B cell (primary cell): Measurements from ENCODE around the gene WNT16. TPM values are rescaled to one million over a fixed set of nuclear protein-coding genes. Genes with fewer than 3 reads are reported as not detected.

Experiments
- ATAC-seq: fragments of 200-7000 bp; cut with Tn5 transposase; one replicate; pipeline ENCODE4 v1.10.0; 2021; ENCODE audit warnings: low read depth, mild to moderate bottlenecking, moderate number of reproducible peaks, moderate library complexity
- CTCF ChIA-PET: fragments of 350-600 bp; sonication (Branson Sonifier 250); formaldehyde crosslinking; loops from one replicate; lab custom pipeline; 2021; ENCODE audit warnings: antibody characterized with exemption, inconsistent platforms; lab: Charles Lee
- POLR2A ChIA-PET: fragments of 350-600 bp; sonication (Branson Sonifier 250); formaldehyde crosslinking; loops from one replicate; lab custom pipeline; 2021; ENCODE audit warnings: antibody characterized with exemption; lab: Charles Lee
- DNase-seq: peaks from one replicate; pipeline ENCODE4 v3.0.0; 2013
- H2AFZ ChIP-seq: 2 replicates; pipeline ENCODE4 v1.6.1; 2012; ENCODE audit warnings: mild to moderate bottlenecking, low read depth, low read length; ENCODE audit not compliant: insufficient read depth, poor library complexity, severe bottlenecking
- H3K27ac ChIP-seq, 2 donors: 1 replicate in 1 of 2; 2 replicates in 1 of 2; pipeline ENCODE4 v1.5.1; 2012 to 2013; ENCODE audit warnings: low read length in 2 of 2, mild to moderate bottlenecking in 2 of 2, moderate library complexity in 1 of 2
- H3K27me3 ChIP-seq, 4 experiments: fragments of 200-600 bp in 1 of 4; sonication (generic) in 1 of 4; replicated peaks in 1 of 4; 1 replicate in 2 of 4; 2 replicates in 2 of 4; pipeline versions ENCODE4 v1.6.1 to v1.7.0; 2013 to 2016; ENCODE audit warnings: low read length in 3 of 4, mild to moderate bottlenecking in 2 of 4, mixed read lengths in 1 of 4, moderate library complexity in 1 of 4; ENCODE audit not compliant: insufficient read depth in 4 of 4, control insufficient read depth in 3 of 4; ENCODE audit errors: control extremely low read depth in 1 of 4
- H3K36me3 ChIP-seq, 2 experiments: replicated peaks in 1 of 2; 1 replicate in 1 of 2; 2 replicates in 1 of 2; pipeline versions ENCODE4 v1.6.1 to v1.7.1; 2013; ENCODE audit warnings: low read length in 1 of 2; ENCODE audit not compliant: insufficient read depth in 2 of 2, control insufficient read depth in 1 of 2; ENCODE audit errors: control extremely low read depth in 1 of 2, extremely low read depth in 1 of 2
- H3K4me1 ChIP-seq, 2 donors: fragments of 200-600 bp in 1 of 2; sonication (generic) in 1 of 2; 1 replicate in 1 of 2; 2 replicates in 1 of 2; pipeline versions ENCODE4 v1.5.1 to v1.6.1; 2013 to 2017; ENCODE audit warnings: low read length in 2 of 2; ENCODE audit not compliant: control insufficient read depth in 2 of 2, insufficient read depth in 2 of 2
- H3K4me2 ChIP-seq: replicated peaks from 2 replicates; pipeline ENCODE3; 2012; ENCODE audit warnings: mild to moderate bottlenecking, low read depth, low read length; ENCODE audit not compliant: poor library complexity, severe bottlenecking
- H3K4me3 ChIP-seq, 5 experiments: fragments of 200-600 bp in 1 of 5; sonication (generic) in 1 of 5; 1 replicate in 3 of 5; 2 replicates in 2 of 5; pipeline versions ENCODE4 v1.5.1 to v1.7.0; 2011 to 2016; ENCODE audit warnings: low read length in 4 of 5, mild to moderate bottlenecking in 4 of 5, low read depth in 2 of 5, control low read depth in 1 of 5, moderate library complexity in 1 of 5; ENCODE audit not compliant: insufficient read depth in 1 of 5; ENCODE audit errors: control extremely low read depth in 1 of 5, extremely low read depth in 1 of 5
- H3K79me2 ChIP-seq: fragments of 200-600 bp; sonication (generic); one replicate; pipeline ENCODE4 v1.6.0; 2016; ENCODE audit warnings: low read length; ENCODE audit not compliant: control insufficient read depth, insufficient read depth
- H3K9ac ChIP-seq: fragments of 200-600 bp; sonication (generic); 2 replicates; pipeline ENCODE4 v1.6.1; 2017; ENCODE audit warnings: mild to moderate bottlenecking, low read length, moderate library complexity
- H3K9me3 ChIP-seq, 3 donors: one replicate each; pipeline versions ENCODE4 v1.6.1 to v1.7.1; 2013; ENCODE audit warnings: low read length in 2 of 3; ENCODE audit not compliant: control insufficient read depth in 2 of 3, insufficient read depth in 1 of 3; ENCODE audit errors: control extremely low read depth in 1 of 3
- H4K20me1 ChIP-seq: 2 replicates; pipeline ENCODE4 v1.6.0; 2012; ENCODE audit warnings: mild to moderate bottlenecking, low read length; ENCODE audit not compliant: insufficient read depth, control insufficient read depth, poor library complexity, severe bottlenecking
- H3K27ac Mint-ChIP-seq: one replicate; pipeline ENCODE4 v1.8.0; 2021; ENCODE audit warnings: mixed read lengths
- H3K27me3 Mint-ChIP-seq: one replicate; pipeline ENCODE4 v1.8.0; 2021; ENCODE audit warnings: mixed read lengths
- H3K4me1 Mint-ChIP-seq: one replicate; pipeline ENCODE4 v1.8.0; 2021; ENCODE audit warnings: mixed read lengths
- H3K4me3 Mint-ChIP-seq: one replicate; pipeline ENCODE4 v1.8.0; 2021; ENCODE audit warnings: mixed read lengths
- H3K9me3 Mint-ChIP-seq: one replicate; pipeline ENCODE4 v1.8.0; 2022; ENCODE audit warnings: mixed read lengths; ENCODE audit not compliant: insufficient read depth
- CTCF ChIP-seq: fragments of 200-600 bp; IDR thresholded peaks from one replicate; pipeline ENCODE4 v1.8.0; 2022; ENCODE audit warnings: antibody characterized with exemption, mild to moderate bottlenecking
- EZH2 ChIP-seq: IDR thresholded peaks from 2 replicates; pipeline ENCODE4 v1.6.1; 2012; ENCODE audit warnings: borderline replicate concordance, low read depth, mild to moderate bottlenecking, moderate library complexity, low read length; ENCODE audit not compliant: insufficient read depth, poor library complexity, severe bottlenecking
- WGBS: methylation state at CpG from one replicate; pipeline ENCODE4 v1.1.5; 2013; ENCODE audit warnings: missing lambda C conversion rate; ENCODE audit not compliant: insufficient coverage; 5-methylcytosine and 5-hydroxymethylcytosine counted together
- intact Hi-C: fragments of 100-400 bp; cut with micrococcal nuclease; formaldehyde crosslinking; loops from one replicate; pipeline ENCODE4 v1.10.0; 2022
- polyA plus RNA-seq: library from polyadenylated mRNA; depleted of rRNA; stranded (reverse); fragments of >200 nt; gene quantifications from 2 replicates; pipeline ENCODE4 v1.2.3, GENCODE V29; 2012
- total RNA-seq, 2 donors: library from RNA; stranded (reverse); fragments of 120-200 nt in 1 of 2; gene quantifications; 1 replicate in 1 of 2; 2 replicates in 1 of 2; pipeline versions ENCODE4 v1.2.3 to v1.2.4, GENCODE V29; 2013 to 2022

Gene WNT16
- total and polyA plus RNA-seq, 2 donors (not counting 1 experiment from before 2014, with no cell fraction given) = 4.2 to 6.9 TPM

- CTCF ChIA-PET = interaction anchor here (1.6 kb wide), 1 partner anchor 151 kb away, joined by 3 read pairs; no protein-coding TSS in a partner anchor
- WGBS = 67% methylated on average over 1 of the region's 2 CpGs
Measured at GRCh38 chr7:121279060-121279620, 49.7 kb upstream of the WNT16 start.

More at GRCh38 chr7:121279060-121279620, 49.7 kb upstream of the WNT16 start:
- Mint-ChIP-seq H3K9me3 (peaks cover 4% of the 10 kb centered on the region), H3K4me3 (no peak overlapping the region), H3K27me3 (no peaks in the 10 kb centered on the region), H3K4me1 (peaks cover 40% of the 10 kb centered on the region), H3K27ac (no peak overlapping the region)
- no peak for DNase-seq
- peaks cover 0 to 5% of the 10 kb centered on the region in 2 donors for H3K4me1 ChIP-seq
- intact Hi-C loops = loop anchor here (5.0 kb wide), 1 partner anchor 33 kb away; no protein-coding TSS in a partner anchor
- H3K79me2 ChIP-seq = peaks cover 4% of the 10 kb centered on the region
- H4K20me1 ChIP-seq = no peaks in the 10 kb centered on the region
- H3K4me2 ChIP-seq = no peak overlapping the region
- POLR2A ChIA-PET = no interaction called here
- no peak for TF ChIP-seq EZH2
- TF ChIP-seq CTCF = no peak
- peaks cover 0 to 4% (median 3%) of the 10 kb centered on the region in 3 donors for H3K9me3 ChIP-seq
- no peak overlapping the region for H3K27ac ChIP-seq
- no peak overlapping the region for H3K9ac ChIP-seq
- H3K36me3 ChIP-seq = no peaks in the 10 kb centered on the region
- no peaks in the 10 kb centered on the region for H3K27me3 ChIP-seq
- no peak overlapping the region for H3K4me3 ChIP-seq
- ATAC-seq = no peak
- no peak overlapping the region for H2AFZ ChIP-seq
